Measurements from ENCODE around the gene KCTD19.

GRCh38 chr16:67346341-67346740 is 19.8 kb upstream of the KCTD19 start:
- no peak for TF ChIP-seq CTCF (IDR thresholded peaks at IDR 0.05)
- TF ChIP-seq EZH2 (IDR thresholded peaks at IDR 0.05; ENCODE audit: borderline replicate concordance, insufficient read depth, low read depth, low read length, poor library complexity, severe bottlenecking), result no peak

All from B cell (primary cell).